GM12865 (cell line): ENCODE data around the gene DSTYK.

ENCODE experiments used
- DNase-seq: peaks from one replicate; pipeline ENCODE4 v3.0.0; 2010; ENCODE audit warnings: low read depth
- H3K4me3 ChIP-seq: 2 replicates; pipeline ENCODE4 v1.5.1; 2011; ENCODE audit warnings: mild to moderate bottlenecking, low read depth, low read length, control low read depth
- TF ChIP-seq, protein P1 (sequence below): IDR thresholded peaks from 2 replicates; pipeline ENCODE4 v1.5.1; 2011; ENCODE audit warnings: low read length, control low read depth, low read depth, inconsistent platforms; ENCODE audit not compliant: insufficient read depth; ENCODE audit errors: missing control alignments

Gene DSTYK

DNA sequence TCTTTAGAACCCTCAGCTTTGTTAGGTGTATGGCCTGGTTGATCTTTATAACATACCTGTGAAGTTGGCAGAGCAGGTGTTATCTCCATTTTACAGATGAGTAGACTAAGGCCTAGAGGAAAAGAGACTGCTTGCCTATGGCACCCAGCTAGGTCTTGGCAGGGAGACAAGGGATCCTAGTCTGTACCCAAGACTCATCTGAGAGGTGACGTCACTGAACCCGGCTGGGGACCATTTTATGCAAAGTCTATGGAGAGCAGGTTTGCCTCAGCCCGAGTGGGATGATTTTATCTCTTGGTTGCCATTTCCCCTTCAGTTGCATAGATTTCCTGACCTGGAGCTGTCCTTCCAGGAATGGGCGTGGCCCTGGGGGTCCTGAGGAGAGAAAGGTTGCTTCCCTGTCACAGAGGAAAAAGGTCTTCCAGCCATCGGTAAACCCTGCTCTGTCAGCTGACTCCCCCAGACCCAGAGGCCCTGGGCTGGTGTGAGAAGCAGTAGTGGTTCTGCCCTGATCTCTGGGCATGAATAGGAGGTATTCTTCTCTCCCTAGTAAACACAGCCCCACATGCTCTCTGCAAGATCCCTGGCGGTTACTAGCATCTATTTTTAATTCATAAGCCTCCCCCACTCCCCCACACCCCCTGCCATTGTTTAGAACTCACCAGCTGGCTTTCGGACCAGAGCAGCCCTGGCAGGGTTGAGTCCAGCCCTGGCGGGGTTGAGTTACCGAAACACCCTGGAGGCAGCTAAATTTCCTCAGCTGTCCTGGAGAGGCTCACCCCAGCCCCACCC is 35.8 kb upstream of the DSTYK start:
- TF ChIP-seq, protein P1, sequence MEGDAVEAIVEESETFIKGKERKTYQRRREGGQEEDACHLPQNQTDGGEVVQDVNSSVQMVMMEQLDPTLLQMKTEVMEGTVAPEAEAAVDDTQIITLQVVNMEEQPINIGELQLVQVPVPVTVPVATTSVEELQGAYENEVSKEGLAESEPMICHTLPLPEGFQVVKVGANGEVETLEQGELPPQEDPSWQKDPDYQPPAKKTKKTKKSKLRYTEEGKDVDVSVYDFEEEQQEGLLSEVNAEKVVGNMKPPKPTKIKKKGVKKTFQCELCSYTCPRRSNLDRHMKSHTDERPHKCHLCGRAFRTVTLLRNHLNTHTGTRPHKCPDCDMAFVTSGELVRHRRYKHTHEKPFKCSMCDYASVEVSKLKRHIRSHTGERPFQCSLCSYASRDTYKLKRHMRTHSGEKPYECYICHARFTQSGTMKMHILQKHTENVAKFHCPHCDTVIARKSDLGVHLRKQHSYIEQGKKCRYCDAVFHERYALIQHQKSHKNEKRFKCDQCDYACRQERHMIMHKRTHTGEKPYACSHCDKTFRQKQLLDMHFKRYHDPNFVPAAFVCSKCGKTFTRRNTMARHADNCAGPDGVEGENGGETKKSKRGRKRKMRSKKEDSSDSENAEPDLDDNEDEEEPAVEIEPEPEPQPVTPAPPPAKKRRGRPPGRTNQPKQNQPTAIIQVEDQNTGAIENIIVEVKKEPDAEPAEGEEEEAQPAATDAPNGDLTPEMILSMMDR, result no peak
- DNase-seq, result no peak
- H3K4me3 ChIP-seq, result no peak overlapping the region

DNA sequence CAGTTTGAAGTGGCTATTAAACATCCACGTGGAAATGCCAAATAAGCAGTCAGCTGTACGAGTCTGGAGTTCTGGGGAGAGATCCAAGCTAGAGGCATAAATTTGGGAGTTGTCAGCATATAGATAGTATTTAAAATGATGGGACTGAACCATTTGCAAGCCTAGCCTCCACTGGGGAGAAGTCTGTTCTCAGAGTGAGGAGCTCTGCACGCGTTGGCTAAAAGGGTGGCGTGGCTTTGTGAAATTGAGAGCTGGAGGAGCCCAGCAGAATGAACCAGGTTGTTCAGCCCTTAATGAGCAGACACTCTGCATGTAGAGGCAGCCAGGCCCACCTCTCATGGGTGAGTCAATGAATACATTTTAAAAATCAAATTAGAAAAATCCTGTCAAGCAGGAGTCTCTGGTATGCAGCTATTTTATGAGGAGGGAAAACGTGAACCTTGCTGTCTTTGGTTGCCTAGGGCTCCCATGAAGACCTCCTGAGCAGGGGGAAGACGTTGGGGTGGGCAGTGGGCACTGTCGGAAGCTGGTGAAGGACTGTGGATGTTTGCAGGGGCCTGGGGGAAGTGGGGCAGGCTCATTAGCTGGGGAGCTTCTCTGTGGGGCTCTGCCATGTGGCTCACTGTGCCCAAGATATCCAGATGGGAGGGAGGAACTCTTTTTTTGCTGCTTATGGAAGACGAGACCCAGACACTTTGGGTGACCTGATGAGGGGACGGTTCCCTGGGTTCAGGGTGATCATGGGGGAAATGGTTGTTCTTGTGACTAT is 35.0 kb upstream of the DSTYK start:
- no peak overlapping the region for H3K4me3 ChIP-seq
- DNase-seq, result no peak
- TF ChIP-seq, protein P1, result no peak

DNA sequence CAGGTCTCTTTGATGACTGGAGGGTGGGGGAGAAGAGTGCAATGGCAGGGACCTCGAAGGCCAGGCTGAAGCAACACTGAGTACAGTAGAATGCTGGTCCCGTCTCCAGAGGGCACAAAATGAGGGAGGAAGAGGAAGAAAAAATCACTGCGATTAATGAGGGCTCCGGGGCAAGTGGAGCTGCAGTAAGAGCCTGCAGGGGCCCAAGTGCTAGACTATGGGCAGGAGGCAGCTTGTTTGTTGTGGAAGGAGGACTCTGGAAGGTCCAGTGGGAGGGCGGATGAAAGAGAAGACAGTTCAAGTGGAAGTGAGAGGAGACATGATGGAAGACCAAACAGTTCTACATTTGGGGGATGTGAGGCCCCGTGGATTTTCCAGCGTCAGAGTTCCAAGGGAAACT is 33.6 kb upstream of the DSTYK start:
- no peak overlapping the region for H3K4me3 ChIP-seq
- no peak for DNase-seq
- TF ChIP-seq, protein P1, result no peak

DNA sequence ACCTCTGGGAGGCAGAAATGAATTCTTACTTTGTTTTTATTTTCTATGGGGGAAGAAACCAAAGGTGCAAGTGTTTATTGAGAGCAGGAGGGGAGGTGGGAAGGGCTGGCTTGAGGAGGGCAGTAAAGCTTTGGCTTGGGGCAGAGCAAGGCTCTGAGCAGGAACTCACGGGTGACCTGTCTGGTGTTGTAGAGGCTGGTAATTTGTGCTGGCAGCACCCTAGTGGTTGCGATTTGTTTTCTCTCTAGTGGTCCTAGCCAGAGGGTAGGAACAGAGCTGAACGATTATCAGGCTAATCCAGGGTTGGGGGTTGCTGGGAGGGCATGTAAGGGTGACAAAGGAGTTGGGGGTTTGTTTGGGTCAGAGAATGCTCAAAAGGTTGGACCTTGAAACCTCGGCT is 32.9 kb upstream of the DSTYK start:
- TF ChIP-seq, protein P1, result no peak
- DNase-seq, result no peak

DNA sequence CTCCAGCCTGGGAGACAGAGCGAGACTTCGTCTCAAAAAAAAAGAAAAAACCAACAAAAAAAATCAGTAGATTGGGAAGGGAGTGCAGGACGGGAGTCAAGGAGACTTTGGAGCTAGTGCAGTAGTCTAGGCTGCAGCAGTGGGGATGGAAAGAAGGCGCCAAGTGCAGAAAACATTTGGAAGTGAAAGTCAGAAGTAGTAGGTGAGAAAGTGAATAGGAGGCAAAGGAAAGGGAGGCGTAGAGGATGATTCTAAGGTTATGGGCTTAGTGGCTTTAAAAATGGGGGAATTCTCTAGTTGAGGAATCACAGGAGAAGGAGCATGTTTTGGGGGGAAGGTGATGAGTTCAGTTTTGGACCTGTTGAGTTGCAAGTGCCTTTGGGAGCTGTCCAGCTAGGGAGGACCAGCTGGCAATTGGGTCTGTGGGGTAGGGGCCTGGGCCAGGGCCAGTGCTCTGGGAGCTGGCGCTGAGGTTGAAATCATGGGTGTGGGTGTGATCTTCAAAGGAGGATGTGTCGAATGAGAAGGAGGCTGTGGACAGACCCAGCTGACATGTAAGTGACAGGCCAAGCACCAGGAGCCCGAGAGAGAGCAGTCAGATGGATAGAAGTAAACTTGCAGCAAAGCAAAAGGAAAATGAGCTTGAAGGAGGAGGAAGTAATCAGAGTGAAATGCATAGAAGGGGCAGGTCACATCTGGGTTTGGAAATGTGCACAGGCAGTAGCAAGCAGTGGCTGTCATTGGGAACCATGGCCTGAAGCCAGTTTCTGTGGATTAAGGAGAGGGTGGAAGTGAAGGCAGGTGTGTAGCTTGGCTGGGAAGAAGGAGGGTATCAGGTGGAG is 32.1 kb upstream of the DSTYK start:
- TF ChIP-seq, protein P1, result no peak
- DNase-seq, result no peak
- H3K4me3 ChIP-seq, result no peak overlapping the region

More for the DNA sequence above, 32.9 kb upstream of the DSTYK start:
- no peak overlapping the region for H3K4me3 ChIP-seq

DNA sequence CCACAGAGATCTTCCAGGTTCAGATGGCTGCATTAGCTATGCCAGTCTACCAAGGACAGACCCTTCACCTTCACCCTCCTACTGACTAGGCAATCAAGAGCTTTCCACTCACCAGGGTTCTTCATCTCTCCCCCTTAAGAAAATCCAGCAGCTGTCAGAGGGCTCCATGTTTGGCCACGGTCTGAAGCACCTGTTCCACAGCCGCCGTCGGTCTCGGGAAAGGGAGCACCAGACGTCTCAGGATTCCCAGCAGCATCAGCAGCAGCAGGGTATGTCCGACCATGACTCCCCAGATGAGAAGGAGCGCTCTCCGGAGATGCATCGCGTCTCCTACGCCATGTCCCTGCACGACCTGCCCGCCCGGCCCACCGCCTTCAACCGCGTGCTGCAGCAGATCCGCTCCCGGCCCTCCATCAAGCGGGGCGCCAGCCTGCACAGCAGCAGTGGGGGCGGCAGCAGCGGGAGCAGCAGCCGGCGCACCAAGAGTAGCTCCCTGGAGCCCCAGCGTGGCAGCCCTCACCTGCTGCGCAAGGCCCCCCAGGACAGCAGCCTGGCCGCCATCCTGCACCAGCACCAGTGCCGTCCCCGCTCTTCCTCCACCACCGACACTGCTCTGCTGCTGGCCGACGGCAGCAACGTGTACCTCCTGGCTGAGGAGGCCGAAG is 30.0 kb upstream of the DSTYK start:
- TF ChIP-seq, protein P1, result no peak
- H3K4me3 ChIP-seq, result no peak overlapping the region
- DNase-seq, result no peak
